Astrocyte (in vitro differentiated cells and primary cell): Measurements from ENCODE around the gene RPS2. TPM values are rescaled to one million over a fixed set of nuclear protein-coding genes. Genes with fewer than 3 reads are reported as not detected.

Experiments used
- DNase-seq: peaks from one replicate; pipeline ENCODE4 v3.0.0-alpha.2; 2010; ENCODE audit warnings: low read depth
- FAIRE-seq: peaks from 2 replicates; lab custom pipeline; 2011; peaks lifted over from hg19 to GRCh38; lab: Jason Lieb, UNC
- H2AFZ ChIP-seq: 2 replicates; pipeline ENCODE4 v1.6.0; 2012; ENCODE audit warnings: low read depth, low read length, inconsistent platforms
- H3K27ac ChIP-seq: 2 replicates; pipeline ENCODE4 v1.5.1; 2011; ENCODE audit warnings: low read depth, low read length, inconsistent platforms
- H3K27me3 ChIP-seq: 2 replicates; pipeline ENCODE4 v1.6.0; 2011; ENCODE audit warnings: low read length, inconsistent platforms; ENCODE audit not compliant: insufficient read depth
- H3K36me3 ChIP-seq: 2 replicates; pipeline ENCODE4 v1.5.1; 2011; ENCODE audit warnings: low read length, inconsistent platforms; ENCODE audit not compliant: insufficient read depth
- H3K4me1 ChIP-seq: 2 replicates; pipeline ENCODE4 v1.5.1; 2011; ENCODE audit warnings: low read length, inconsistent platforms; ENCODE audit not compliant: insufficient read depth
- H3K4me2 ChIP-seq: 2 replicates; pipeline ENCODE4 v1.6.0; 2012; ENCODE audit warnings: low read length, inconsistent platforms
- H3K4me3 ChIP-seq: 2 replicates; pipeline ENCODE4 v1.5.1; 2011; ENCODE audit warnings: low read depth, mild to moderate bottlenecking, low read length, inconsistent platforms; ENCODE audit not compliant: insufficient read depth
- H3K79me2 ChIP-seq: 2 replicates; pipeline ENCODE4 v1.6.0; 2012; ENCODE audit warnings: mild to moderate bottlenecking, low read length, inconsistent platforms; ENCODE audit not compliant: insufficient read depth
- H3K9ac ChIP-seq: 2 replicates; pipeline ENCODE4 v1.6.0; 2012; ENCODE audit warnings: mild to moderate bottlenecking, low read length, inconsistent platforms
- H3K9me3 ChIP-seq: 2 replicates; pipeline ENCODE4 v1.5.1; 2012; ENCODE audit warnings: low read depth, mild to moderate bottlenecking, low read length, inconsistent platforms; ENCODE audit not compliant: insufficient read depth
- H4K20me1 ChIP-seq: 2 replicates; pipeline ENCODE4 v1.6.0; 2012; ENCODE audit warnings: low read length, inconsistent platforms; ENCODE audit not compliant: insufficient read depth
- H3K27ac Mint-ChIP-seq: one replicate; pipeline ENCODE4 v1.8.0; 2021; ENCODE audit warnings: mild to moderate bottlenecking, mixed read lengths; ENCODE audit not compliant: unreplicated experiment
- H3K27me3 Mint-ChIP-seq: one replicate; pipeline ENCODE4 v1.8.0; 2021; ENCODE audit warnings: low read depth, mixed read lengths; ENCODE audit not compliant: unreplicated experiment
- H3K36me3 Mint-ChIP-seq: one replicate; pipeline ENCODE4 v1.8.0; 2021; ENCODE audit warnings: low read depth, mixed read lengths; ENCODE audit not compliant: unreplicated experiment
- H3K4me1 Mint-ChIP-seq: one replicate; pipeline ENCODE4 v1.8.0; 2021; ENCODE audit warnings: low read depth, mixed read lengths; ENCODE audit not compliant: unreplicated experiment
- H3K4me3 Mint-ChIP-seq: one replicate; pipeline ENCODE4 v1.8.0; 2021; ENCODE audit warnings: mild to moderate bottlenecking, moderate library complexity, mixed read lengths; ENCODE audit not compliant: unreplicated experiment
- H3K9me3 Mint-ChIP-seq: one replicate; pipeline ENCODE4 v1.8.0; 2021; ENCODE audit warnings: mild to moderate bottlenecking, mixed read lengths; ENCODE audit not compliant: unreplicated experiment
- CTCF ChIP-seq: IDR thresholded peaks from 2 replicates; pipeline ENCODE4 v1.5.1; 2011; ENCODE audit warnings: low read depth, mild to moderate bottlenecking, inconsistent platforms, low read length, moderate library complexity; ENCODE audit not compliant: insufficient read depth
- EZH2 ChIP-seq: IDR thresholded peaks from 2 replicates; pipeline ENCODE4 v1.6.1; 2012; ENCODE audit warnings: mild to moderate bottlenecking, low read length, inconsistent platforms; ENCODE audit not compliant: insufficient read depth
- total RNA-seq: library from RNA; stranded (reverse); gene quantifications from 2 replicates; pipeline ENCODE4 v1.2.1, GENCODE V29; 2021

RPS2 gene
- total RNA-seq, 1 donor from 2014 or later = 2,534 TPM

GRCh38 chr16:1953734-1954133 lies 10.9 kb downstream of the RPS2 start:
- Histone ChIP-seq H3K9me3 (no peaks in the 10 kb centered on the region), H3K27ac (no peak overlapping the region), H3K4me1 (no peaks in the 10 kb centered on the region), H2AFZ (no peak overlapping the region), H3K27me3 (no peaks in the 10 kb centered on the region), H3K36me3 (no peaks in the 10 kb centered on the region), H3K79me2 (no peaks in the 10 kb centered on the region), H3K9ac (no peak overlapping the region), H4K20me1 (no peaks in the 10 kb centered on the region), H3K4me3 (no peak overlapping the region), H3K4me2 (no peak overlapping the region)
- no peak overlapping the region for H3K27ac Mint-ChIP-seq
- H3K4me1 Mint-ChIP-seq = no peaks in the 10 kb centered on the region
- no peaks in the 10 kb centered on the region for H3K9me3 Mint-ChIP-seq
- H3K36me3 Mint-ChIP-seq = no peaks in the 10 kb centered on the region
- TF ChIP-seq EZH2 (no peak), CTCF (no peak)
- H3K4me3 Mint-ChIP-seq = no peak overlapping the region
- no peak for DNase-seq
- no peak for FAIRE-seq
- H3K27me3 Mint-ChIP-seq = peaks cover 4% of the 10 kb centered on the region

- Histone ChIP-seq H2AFZ (no peak overlapping the region), H3K36me3 (no peaks in the 10 kb centered on the region), H3K4me2 (no peak overlapping the region), H3K9me3 (no peaks in the 10 kb centered on the region), H3K9ac (no peak overlapping the region), H3K4me3 (no peak overlapping the region), H4K20me1 (no peaks in the 10 kb centered on the region), H3K79me2 (no peaks in the 10 kb centered on the region), H3K27me3 (no peaks in the 10 kb centered on the region), H3K27ac (no peak overlapping the region), H3K4me1 (no peaks in the 10 kb centered on the region)
- Mint-ChIP-seq H3K36me3 (no peaks in the 10 kb centered on the region), H3K4me1 (no peaks in the 10 kb centered on the region), H3K27me3 (peaks cover 5% of the 10 kb centered on the region), H3K4me3 (no peak overlapping the region), H3K9me3 (no peaks in the 10 kb centered on the region), H3K27ac (no peak overlapping the region)
- no peak for DNase-seq
- FAIRE-seq = no peak
- TF ChIP-seq EZH2 (no peak), CTCF (no peak)
Observed at GRCh38 chr16:1950559-1950958, 14.1 kb downstream of the RPS2 start.

GRCh38 chr16:1950047-1950446 lies 14.6 kb downstream of the RPS2 start:
- Histone ChIP-seq H3K4me3 (no peak overlapping the region), H3K27me3 (no peaks in the 10 kb centered on the region), H2AFZ (no peak overlapping the region), H3K4me2 (no peak overlapping the region), H3K27ac (no peak overlapping the region), H3K9me3 (no peaks in the 10 kb centered on the region), H3K79me2 (no peaks in the 10 kb centered on the region), H3K36me3 (no peaks in the 10 kb centered on the region), H3K9ac (no peak overlapping the region), H4K20me1 (no peaks in the 10 kb centered on the region), H3K4me1 (no peaks in the 10 kb centered on the region)
- DNase-seq = no peak
- FAIRE-seq = no peak
- TF ChIP-seq CTCF = no peak
- TF ChIP-seq EZH2 = no peak
- H3K27ac Mint-ChIP-seq = no peak overlapping the region
- H3K4me3 Mint-ChIP-seq = no peak overlapping the region
- no peaks in the 10 kb centered on the region for H3K36me3 Mint-ChIP-seq
- peaks cover 4% of the 10 kb centered on the region for H3K27me3 Mint-ChIP-seq
- H3K9me3 Mint-ChIP-seq = no peaks in the 10 kb centered on the region
- no peaks in the 10 kb centered on the region for H3K4me1 Mint-ChIP-seq
